NCI-H1105 treated with DMSO at 0.1 percent for 48 hours (cell line): ENCODE measurements around the gene MYOM3.

Experiments used
- DNase-seq: peaks from one replicate; lab custom pipeline; 2025; lab: John Stamatoyannopoulos, UW

Gene MYOM3

DNA sequence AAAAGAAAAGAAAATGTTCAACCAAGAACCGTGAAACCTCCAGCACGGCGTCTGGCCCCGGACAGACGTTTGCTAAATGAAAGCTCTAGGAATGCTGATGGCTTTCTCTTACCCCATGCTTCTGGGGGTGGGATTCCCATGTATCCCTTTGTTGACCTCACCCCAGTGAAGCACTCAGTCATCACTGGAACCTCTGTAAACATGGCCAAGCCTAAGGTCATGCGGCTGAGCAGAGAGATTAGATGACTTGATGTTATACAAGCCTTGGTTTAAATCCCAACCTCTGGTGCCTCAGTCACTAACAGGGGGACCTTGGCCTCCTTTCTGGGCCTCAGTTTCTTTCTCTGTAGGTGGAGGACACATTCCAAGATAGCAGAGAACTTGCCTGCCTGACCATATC is 2.8 kb upstream of the MYOM3 start:
- no peak for DNase-seq

DNA sequence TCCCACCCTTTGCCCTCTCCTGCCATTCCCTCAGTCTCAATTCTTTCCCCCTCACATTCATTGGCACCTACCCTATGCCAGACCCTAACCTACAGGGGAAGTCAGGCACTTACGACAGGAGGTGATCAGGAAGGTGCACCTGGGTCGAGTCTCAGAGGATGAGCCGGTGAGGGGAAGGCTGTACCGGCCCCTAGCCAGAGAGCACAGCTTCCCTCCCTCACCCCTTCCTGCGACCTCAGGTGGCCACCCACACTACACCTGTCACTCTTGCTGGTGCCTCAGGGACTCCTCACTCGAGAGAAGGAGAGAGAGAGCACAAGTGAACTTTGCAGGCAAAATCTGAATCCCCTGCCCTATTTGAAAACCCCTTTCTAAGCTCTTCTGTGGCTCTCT is 1.7 kb upstream of the MYOM3 start:
- no peak for DNase-seq

DNA sequence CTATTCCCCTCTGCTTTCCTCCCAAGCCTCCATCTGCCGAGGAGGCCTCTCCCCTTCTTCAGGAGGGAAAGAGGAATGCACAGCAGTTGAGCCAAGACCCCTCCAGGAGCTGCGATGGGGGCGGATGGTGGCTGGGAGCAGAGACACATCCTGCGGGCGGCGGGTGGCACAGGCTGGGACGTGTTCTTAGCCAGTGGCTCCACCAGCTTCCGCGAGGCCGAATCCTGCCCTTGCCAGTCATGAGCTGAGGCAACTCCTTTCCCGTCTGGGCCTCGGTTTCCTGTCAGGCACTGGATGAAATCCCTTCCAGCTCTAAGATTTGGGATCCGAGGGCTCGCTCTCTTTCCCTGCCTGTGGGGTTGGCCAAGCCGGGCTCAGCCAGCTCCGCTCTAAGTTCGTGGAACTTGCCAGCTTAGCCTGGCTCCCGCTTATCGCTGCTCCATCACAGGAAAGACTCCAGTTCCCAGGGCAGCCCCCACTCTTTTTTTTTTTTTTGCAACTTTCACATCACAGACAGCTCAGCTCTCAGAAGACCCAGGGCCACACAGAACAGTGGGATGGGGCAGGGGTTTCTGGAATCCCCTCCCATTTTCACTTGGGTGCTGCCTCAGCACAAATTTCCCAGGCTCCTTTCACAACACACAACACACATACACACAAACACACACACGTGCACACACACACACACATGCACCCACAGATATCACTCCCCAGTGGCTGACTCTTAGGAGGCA is 506 bp downstream of the MYOM3 start:
- DNase-seq = no peak

DNA sequence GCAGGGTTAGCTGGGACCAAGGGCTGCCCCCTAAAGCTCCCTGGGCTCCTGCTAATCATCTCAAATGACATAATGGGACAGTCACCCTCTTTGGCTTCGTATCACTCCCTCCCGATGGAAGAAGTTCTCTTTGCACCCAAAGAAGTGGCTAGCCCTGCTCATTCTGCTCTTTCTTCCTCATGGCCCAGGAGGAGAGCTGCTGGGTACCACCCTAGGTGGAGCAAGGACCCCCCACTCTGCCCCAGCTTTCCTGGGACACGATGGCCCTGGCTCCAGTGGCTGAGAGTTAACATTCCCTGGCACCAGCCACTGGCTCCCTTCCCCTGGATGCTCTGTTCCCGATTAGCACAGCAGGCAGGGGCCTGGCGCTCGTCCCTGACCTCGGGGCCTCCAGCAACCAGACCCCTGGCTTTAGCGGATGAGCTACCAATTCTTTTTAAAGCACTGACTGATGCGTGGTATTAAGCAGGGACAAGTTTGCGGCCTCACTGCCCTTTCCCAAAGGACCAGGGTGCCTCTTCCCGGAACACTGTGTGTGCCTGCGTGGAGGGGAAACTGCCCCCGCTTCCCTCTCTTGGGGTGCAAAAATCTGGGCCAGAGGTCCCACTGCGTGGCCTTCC is 1.2 kb downstream of the MYOM3 start:
- no peak for DNase-seq

DNA sequence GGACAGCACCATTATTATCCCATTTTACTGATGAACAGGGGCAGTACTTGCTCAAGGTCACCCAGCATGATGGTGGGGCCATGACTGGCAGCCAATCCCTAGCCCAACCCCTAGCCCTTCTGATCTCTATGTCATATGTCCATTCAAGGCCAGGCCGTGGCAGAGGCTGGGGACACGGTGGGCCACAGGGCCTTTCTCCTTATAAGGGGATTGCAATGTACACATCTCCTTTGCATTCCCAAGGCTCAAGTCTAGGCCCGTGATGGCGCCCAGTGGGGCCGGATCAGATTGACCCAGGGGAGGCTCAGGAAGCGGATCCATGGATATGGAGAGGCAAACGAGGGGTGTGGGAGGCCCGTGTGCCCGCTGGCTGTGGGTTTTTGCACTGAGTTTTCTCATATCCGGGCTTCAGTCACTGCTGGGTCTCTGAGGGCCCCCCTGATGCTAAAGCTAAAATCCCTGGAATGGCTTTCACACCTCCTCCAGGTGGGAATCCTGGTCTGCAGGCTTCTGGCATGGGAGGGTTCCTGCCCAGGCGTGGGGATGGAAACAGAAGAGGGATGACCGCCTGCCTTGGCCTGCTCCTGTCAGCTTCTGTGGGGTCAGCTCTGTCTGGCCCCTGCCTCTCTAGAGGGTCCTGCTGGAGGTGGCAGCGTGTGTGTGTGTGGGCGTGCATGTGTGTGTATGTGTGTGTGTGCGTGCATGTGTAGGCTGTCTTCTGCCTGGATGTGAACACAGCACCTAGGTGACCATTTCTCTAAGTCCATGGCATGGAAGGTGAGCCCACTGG is 2.1 kb downstream of the MYOM3 start:
- DNase-seq = no peak

DNA sequence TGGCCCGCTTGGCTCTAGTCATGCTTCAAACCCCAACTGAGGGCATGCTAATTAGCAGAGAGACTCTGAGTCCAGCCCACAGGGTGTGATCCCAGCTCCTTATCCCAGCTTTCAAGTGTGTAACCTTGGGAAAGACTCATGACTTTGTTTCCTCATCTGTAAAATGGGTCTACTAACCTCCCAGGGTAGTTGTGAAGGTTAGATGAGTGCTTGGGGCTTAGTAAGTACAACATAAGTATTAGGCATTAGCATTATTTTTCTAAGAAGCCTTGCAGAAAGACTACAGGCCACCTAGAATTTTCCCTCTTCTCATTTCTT is 2.8 kb downstream of the MYOM3 start:
- DNase-seq = no peak

DNA sequence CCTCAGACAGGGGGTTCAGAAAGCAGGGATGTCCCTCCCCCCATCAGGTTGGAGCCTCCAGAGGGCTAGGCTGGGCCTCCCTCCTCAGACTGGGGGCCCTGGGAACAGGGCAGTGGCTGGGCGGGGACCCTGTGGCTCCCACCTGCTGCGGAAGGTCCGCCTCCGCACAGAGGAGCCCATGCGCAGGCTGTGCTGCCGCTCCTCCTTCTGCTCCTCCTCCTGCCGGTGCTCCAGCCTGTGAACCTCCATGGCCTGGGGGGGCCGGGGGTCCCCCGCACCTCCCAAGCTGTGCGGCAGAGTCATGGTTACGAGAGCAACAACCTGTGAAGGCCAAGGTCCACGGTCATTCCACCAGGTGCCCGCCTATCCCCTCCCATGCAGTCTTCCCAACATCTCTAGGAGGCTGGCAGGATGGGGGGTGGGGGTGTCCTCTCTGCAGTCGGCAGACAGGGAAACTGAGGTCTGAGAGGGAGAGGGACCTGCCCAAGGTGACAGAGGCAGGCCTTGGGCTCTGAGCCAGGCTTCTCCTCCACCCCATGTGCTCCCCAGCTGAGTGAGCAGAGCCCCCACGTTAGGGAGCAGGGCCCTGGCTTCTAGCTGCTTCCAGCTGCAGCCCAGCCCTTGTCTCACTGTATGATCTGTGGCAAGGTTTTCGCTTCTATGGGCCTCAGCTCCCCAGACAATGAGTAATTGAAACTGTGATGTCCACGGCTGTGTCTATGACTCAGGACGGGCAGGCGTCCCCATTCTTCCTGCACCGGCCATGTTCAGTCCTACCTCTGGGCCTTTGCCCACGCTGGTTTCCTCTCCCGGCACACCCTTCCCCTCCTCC is 3.4 kb downstream of the MYOM3 start:
- DNase-seq = no peak

DNA sequence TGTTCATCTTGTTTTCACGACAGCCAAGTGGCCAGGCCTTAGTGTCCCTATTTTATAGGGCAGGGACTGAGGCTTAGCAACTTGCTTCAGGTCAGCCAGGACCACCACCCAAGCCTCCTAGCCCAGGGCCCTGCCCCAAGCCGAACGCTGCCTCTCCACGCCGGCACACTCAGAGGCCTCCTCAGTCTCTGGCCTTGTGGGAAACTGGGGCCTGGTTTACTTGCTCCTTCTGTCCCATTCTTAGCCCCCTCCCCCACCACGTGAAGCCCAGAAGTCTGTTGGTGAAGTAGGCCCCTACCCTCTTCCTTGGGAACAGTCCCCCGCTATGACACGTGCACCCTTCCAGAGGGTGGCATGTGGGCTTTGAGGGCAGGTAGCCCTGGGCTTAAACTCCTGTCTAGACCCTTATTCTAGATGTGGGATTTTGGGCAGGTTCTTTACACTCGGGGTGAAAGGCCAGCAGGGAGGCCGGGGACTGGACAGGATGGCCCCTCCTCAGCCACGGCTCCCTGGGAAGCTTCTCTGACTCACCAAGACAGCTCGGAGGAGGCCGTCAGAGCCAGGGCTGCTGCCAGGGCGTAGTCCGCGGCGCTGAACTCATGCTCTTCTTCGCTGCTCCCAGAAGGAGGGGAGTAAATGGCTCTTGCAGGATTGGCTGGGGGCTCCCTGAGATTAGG is 4.3 kb downstream of the MYOM3 start:
- DNase-seq = no peak

DNA sequence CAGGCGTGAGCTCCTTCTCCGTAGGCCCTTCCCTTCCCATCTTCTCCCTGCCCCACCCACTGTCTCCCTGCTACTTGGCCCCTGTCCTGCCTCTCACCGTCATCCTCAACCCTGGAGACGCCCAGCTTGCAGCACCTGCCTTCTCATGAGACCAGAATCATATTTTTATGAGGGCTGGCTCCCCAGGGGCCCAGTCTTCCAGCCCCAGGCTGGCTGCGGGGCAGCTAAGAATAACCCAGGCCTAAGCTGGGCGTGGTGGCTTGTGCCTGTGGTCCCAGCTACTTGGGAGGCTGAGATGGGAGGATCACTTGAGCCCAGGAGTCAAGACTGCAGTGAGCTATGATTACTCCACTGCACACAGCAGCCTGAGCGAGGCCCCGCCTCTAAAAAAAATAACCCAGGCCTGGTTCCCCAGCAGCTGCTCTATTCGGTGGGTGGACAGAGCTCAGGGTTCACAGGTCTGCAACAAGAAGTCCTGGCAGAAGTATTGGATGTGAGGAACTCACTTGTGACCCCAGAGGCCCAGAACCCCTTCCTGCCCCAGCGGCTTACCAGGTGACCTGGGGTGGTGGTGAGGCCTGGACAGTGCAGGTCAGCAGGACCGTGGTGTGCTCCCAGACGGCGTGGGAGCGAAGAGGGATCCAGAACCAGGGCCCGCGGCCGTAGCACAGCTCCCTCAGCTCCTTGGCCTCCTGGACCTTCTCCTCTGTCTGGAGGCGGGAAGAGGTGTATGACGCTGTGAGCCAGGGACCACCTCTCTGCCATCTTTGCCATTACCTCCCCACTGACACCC is 6.4 kb downstream of the MYOM3 start:
- no peak for DNase-seq

DNA sequence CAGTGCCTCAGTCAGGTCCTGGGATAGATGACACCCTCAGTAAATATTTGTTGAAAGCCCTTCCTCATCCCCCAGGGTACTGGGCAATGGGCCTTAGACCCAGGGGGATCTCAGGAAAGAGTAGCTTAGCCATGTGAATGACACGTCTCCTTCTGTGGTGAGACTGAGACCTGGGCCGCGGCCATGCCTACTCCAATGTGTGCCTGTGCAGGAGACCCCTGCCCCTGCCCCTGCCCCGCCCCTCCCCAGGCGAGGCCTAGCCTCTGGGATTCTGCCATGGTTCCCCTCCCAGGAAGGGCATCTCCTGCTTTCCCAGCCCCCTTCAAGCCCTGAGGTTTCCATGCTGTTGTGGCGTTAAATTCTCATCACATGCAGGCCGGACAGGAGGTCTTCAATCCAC is 7.1 kb downstream of the MYOM3 start:
- no peak for DNase-seq

DNA sequence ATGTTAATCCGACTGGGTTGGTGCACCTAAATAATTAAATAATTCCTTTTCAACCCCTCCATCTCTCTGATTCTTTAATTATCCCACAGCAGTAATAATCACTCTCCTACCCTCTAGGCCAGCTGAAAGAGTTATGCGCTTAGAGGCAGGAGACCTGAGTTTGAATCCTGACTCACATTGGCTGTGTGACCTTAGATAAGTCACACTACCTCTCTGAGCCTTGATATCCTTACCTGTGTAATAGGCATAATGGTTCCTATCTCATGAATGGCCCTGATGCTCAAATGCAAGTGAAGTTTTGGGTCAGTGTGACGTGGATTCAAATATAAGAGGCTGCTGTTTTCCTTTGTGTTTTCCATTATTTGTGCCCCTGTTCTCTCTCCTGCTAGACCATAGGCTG is 8.1 kb downstream of the MYOM3 start:
- DNase-seq = no peak

DNA sequence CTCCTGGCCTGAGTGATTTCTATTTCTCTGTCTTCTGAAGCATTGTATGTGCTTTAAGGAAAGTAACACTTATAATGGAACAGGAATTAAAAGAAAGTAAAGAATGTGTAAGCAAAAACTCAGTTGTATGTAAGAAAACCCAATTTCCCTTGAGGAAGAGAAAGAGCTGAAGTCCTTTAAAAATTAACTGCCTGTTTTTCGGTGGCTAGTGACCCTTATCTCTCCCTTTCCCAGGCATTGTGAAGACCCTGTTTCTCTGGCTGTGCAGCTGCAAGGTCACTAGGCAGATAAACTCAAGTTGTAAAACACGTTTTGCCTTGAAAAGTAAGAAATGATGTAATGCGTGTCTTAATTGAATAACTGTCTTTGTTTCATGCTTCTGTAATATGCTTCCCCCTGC is 8.5 kb downstream of the MYOM3 start:
- no peak for DNase-seq

DNA sequence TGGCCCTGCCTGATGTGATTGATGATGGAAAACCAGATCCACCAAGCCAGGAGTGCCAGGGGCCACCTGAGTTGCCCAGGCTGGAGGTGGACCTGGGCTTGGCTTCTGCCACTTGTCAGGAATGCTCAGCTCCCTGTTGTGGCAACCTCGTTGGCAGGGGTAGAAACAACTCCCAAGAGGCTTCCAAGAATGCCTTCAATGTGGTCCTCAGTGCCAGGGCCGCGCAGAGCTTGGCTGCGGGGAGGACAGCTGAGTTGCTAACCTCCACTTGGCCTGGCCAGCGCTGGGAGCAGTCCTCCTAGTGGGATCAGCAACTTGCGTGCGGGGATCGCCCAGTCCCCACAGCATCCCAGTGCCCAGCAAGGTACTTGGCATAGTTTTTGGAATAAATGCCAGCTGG is 9.0 kb downstream of the MYOM3 start:
- DNase-seq = no peak

DNA sequence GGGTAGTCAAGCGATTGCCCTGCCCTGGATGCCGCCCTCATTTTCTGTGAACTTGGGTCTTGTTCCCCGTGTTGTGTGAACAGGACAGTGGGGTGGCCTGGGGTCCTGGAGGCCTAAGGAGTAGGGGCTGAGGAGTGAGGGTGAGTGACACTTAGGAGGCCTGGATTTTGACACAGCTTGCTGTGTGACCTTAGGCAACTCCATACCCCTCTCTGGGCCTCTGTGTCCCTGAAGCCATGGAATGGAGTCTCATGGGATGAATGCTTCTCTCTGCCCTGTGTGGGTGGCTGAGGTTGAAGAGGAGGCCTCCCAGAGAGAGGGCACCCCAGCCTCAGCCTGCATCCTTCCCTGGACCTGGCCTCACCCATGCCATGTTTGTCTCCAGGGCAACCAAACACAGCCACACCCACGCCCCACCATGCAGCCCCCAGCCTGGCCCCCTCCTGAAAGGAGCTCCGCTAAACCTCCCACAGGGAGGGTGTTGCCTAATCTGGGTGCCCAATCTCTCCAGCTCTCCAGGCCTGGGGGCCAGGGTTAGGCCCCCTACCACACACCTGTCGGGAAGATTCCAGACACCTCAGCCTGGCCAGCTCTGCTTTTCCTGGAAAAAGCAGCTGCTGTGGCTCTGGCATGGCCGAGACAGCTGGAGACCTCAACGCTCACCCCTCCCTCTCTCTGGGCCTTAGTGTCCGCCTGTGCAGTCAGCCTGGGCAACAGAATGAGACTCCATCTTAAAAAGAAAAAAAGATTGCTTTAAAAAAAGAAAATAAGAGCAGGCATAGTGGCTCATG is 9.9 kb downstream of the MYOM3 start:
- DNase-seq = no peak

DNA sequence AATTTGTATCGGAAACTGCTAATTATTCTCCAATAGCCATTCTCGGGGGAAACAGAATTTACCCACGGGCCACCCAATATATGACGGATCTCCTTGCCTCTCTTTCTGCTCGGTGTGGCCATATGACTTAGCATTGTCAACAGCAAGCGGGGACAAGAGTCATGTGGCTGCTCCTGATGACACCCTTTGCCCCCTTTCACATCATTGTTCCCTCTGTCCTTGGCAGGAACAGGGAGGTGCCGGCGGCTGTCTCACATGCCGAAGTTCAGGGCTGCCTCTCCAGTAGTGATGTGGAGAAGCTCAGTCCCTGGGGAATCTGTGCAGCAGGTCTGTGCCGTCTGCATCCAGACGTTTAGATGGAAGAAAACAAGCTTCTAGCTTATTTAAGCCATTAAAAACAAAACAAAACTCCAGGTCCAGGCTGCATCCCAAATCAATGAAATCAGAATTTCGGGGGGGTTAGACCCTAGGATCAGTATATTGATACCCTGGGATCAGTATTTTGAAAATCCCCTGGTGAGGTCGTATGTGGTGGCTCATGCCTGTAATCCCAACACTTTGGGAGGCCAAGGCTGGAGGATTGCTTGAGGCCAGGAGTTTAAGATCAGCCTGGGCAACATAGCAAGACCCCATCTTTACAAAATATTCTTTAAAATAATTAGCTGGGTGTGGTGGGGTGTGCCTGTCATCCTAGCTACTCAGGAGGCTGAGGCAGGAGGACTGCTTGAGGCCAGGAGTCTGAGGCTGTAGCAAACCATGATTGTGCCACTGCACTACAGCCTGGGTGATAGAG is 10.8 kb downstream of the MYOM3 start:
- DNase-seq = no peak

DNA sequence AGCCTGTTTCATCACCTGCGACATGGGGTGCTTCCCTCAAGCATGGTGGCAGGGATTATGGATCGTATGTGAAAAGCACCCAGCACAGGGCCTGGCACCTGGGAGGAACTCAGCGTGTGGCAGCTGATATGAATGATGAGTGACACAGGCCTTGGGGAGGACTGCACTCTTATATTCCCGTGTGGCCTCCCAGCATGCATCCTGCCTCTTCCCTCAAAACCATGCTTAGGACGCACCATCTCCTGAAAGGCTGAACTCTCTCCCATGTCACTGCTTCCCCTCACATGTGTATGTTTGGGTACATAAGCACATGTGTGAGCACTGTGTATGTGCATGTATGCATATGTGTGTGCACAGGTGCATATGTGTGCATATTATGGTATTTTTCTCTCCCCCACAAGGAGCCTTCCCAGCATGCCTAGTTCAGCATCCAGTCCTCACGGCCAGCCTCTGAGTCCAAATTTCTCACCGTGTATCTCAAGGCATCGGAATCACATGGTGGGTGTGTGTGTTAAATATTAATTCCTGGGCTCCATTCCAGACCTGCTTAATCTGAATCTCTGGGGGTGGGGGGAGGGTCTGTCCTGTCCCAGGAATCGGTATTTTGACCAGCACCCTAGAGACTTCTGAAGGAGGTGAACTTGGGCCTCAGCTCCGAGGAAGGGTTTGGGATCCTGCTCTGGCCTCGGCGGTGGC is 12.8 kb downstream of the MYOM3 start:
- DNase-seq = no peak

DNA sequence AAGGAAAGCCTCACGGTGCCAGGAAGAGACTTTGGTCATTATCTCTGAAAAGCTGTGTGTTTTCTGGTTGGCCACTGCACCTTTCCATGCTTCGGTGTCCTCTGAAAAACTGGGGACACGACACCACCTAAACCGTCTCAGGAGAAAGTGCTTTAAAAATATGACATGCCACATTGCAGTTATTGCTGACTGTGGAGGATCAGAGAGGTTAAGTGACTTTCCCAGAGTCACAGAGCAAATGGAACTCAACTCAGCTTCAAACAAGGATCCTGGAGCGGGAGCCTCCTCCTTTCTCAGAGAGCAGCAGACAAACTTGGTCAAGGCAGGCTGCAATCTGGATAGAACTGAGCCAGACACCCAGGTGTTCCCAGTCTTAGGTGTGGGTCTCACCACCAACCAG is 13.8 kb downstream of the MYOM3 start:
- no peak for DNase-seq

DNA sequence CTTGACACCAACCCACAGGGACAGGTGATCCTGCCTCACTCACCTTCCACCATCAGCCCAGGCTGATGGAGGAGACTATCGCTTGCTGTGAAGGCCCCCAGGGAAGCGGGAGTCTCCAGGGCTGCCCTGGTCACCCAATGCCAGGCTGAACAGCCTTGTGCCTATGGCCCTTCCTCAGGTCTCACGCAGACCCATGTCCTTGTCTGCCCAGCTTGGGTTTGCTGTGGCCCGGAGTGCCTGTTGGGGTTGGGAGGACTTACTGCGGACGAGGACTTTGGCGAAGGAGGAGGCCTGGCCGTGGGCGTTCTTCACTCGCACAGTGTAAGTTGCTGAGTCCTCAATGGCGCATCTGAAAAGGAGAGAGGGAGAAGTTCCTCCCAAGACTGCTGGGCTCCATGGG is 14.3 kb downstream of the MYOM3 start:
- no peak for DNase-seq

DNA sequence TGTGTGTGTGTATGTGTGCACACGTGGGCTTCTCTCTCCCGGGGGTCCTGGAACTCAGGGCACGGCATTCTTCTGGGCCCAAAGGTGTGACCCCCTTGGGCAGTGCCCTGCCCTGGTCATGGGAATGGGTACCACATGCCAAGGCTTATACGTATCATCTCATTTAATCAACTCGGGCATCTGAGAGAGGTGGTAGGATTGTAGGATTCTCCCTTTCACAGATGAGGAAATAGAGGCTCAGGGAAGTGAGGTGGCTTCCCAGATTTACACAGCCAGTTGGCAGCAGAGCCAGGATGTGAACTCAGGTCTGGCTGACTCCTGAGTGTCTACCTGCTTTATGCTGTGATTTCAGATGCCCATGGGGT is 15.2 kb downstream of the MYOM3 start:
- DNase-seq = no peak
